Hindlimb muscle (tissue), 1 donor: ENCODE measurements around the gene CDK10. TPM values are rescaled to one million over a fixed set of nuclear protein-coding genes. Genes with fewer than 3 reads are reported as not detected.

Source experiments
- DNase-seq: peaks from one replicate; pipeline ENCODE4 v3.0.0-alpha.2; 2013
- polyA plus RNA-seq: library from polyadenylated mRNA; unstranded; fragments of 120-200 nt; gene quantifications from one replicate; pipeline ENCODE4 v1.2.1, GENCODE V29; 2013; ENCODE audit not compliant: insufficient read length

Gene CDK10
- polyA plus RNA-seq, 1 donor: 65.0 TPM

DNA sequence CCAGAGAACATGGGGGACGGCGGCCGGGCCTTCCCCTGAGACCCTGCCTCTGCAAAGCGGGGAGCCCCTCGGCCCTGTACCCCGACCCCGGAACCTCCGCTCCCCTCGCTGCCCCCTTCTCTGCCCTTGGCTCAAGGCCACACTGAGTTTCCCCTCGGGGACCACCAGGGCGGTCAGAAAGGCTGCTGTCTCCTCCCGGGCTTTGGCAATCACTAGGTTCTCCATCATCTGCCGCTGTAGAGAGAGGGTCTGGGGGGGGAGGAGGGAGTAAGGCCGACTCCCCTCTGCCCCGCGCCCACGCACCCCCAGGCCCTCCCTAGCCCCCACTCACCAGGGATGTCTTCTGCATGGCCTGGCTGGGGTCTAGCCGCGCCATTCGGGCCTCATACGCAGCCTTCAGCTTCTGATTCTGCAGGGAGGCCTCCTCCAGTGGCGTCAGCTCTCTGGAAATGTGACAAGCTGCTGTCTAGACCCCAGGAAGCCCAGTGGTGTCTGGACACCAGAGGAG is 25.8 kb downstream of the CDK10 start:
- no peak for DNase-seq

DNA sequence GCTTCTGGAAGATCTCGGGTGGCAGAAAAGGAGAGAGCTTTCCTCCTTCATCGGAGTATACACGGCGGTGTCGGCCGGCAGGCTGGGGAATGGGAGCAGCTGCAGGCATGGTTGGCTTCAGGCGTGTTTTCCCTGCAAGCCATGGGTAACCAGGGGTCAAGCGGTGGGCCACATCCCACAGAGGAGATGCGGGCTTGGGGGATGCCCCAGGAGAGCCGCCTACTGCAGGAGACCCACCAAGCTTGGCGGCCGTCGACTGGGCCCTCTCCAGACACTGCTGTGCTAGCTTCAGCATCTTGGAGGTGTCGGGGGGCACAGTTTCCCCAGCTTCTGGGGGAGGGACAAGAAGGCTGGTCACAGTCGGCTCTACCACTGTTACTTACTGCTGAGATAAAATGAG is 30.0 kb downstream of the CDK10 start:
- DNase-seq: no peak

DNA sequence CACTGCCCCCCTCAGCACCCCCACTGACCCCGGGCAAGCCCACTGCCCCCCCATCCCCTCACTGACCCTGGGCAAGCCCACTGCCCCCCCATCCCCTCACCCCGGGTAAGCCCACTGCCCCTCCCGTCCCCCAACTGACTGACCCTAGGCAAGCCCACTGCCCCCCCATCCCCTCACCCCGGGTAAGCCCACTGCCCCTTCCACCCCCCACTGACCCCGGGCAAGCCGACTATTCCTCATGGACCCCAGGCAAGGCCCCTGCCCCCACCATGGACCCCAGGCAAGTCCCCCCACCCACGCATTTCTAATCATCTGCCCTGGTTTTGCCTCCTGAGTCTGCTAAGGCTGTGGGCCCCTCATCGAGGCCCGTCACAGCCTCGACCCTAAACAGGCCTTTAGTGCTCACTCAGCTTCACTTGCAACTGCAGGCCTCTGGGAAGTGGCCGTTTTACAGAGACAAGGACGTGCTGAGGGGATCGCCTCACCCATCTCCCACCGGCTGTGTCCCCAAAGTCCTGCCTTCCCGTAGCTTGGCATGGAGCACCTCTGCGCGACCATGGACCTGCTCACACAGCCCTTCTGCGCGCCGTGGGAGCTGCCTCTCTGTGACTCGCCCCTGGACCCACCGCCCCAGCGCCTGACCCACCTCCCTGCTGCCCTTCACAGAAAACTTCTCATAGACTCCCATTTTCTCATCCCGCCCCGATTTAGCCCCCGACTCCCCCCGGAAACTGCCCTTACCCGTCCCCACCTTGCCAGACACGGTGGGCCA is 30.6 kb downstream of the CDK10 start:
- no peak for DNase-seq

DNA sequence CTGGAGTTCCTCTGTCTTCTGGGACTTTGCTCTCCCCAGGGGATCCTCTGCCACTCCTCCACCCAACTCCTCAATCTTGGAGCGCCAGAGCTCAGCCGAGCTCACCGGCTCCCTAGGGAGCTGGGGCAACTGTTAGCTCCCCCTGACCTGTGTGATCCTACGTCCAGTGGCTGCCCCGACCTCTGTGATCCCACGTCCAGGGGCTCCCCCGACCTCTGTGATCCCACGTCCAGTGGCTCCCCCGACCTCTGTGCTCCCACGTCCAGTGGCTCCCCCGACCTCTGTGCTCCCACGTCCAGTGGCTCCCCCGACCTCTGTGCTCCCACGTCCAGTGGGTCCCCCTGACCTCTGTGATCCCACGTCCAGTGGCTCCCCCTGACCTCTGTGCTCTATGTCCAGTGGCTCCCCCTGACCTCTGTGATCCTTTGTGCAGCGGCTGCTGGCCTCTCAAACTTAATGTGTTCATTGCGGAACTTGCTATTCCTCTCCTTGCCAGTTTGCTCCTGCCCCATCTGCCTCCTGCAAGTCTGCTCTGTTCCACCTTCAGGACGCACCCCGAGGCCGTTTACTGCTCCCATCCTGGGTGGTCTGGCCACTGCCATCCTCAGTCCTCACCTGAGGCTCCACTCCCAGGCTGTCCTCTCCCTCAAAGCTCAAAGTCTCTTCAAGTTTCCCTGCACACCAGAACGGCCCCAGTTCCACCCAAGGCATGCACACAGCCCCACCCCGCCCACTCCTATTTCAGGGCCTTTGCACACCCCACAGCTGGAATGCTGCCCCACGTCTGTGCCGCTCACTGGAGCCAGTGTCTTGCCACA is 31.4 kb downstream of the CDK10 start:
- DNase-seq: no peak

DNA sequence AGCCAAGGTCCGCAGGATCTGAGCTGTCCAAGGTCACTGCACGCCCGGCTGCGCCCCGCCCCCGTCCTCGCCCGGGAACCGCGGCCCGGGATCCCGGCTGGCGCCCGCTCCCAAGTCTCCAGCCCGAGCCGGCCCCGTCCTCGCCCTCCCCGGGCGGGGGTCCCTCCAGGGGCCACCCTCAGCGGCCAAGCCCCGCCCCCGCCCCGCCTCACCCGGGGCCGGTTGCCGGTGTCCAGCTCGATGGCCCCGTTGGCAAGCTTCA is 34.0 kb downstream of the CDK10 start:
- no peak for DNase-seq

DNA sequence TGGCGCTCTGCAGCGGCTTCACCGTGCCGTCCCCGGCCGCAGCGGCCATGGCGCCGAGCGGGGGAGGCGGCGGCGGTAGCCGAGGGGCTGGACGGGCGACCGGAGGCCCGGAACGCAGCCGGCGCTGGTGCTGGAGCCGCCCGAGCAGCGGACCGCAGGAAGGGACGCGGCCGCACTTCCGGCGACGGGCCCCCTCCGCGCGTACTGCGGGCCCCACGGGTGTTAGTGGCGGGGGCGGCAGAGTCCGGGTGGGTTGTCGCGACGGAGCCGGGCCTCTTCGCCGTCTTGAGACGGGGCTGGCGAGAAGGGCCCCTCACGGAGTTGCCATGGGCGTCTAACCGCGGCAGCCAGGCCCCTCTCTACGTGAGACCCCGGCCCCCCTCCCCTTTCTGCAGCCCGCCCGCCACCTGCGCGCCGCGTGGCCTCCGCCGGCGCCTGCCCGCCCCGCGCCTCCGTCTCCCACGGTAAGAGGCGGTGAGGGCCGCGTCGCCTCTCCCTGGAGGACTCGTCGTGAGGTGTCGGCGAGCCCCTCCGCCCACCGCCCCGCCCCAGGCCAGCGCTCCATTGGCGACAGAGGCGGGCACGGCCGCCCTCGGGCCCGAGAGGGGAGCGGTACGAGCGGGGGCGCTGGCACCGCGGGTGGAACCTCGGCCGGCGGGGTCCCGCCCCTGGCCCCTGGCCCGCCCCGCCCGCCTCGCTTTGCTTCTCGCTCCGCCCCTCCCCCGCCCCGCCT is 34.5 kb downstream of the CDK10 start, which contains the start of the genes VPS9D1 and ZNF276:
VPS9D1 (minus strand) TSS at position 86 of the 733 bp plus-strand sequence; CDS start at position 49, 37 bp downstream.
ZNF276 (plus strand) TSS at position 725 of the 733 bp plus-strand sequence. CDS start 104 bp downstream, outside the sequence.
- peak; percentile 84 for DNase-seq

DNA sequence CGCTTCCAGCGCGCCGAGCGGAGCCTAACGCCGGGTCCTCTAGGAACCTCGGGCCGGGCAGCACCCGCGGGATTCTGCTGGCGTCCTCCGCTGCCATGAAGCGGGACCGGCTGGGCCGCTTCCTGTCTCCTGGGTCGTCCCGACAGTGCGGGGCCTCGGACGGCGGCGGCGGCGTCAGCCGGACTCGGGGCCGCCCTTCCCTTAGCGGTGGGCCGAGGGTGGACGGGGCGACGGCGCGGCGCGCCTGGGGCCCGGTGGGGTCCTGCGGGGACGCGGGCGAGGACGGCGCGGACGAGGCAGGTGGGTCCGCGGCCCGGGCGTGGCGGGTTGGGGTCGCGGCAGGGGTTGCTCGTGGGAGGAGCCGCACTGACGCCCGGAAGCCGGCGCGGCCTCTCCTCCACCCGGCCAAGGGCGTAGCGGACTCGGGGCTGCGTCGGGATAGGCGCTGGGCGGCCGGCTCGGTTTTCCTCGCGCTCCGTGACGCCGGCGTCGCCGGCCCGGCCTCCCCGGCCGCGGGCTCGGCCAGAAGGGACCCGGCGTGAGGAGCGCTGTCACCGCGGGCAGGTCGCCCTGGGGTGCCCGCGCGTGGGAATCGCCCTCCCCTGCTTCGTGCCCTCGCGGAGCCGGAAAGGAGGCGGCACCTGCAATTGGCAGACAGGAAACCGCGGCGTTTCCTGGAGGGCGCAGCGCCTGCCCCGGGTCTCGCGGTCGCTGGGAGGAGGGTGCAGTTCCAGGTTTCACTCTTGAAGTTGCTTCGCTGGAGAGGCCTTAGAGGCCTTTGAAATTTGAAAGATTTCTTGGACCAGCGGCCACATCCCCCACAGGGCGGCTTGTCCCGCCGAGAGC is 35.3 kb downstream of the CDK10 start:
- no peak for DNase-seq

DNA sequence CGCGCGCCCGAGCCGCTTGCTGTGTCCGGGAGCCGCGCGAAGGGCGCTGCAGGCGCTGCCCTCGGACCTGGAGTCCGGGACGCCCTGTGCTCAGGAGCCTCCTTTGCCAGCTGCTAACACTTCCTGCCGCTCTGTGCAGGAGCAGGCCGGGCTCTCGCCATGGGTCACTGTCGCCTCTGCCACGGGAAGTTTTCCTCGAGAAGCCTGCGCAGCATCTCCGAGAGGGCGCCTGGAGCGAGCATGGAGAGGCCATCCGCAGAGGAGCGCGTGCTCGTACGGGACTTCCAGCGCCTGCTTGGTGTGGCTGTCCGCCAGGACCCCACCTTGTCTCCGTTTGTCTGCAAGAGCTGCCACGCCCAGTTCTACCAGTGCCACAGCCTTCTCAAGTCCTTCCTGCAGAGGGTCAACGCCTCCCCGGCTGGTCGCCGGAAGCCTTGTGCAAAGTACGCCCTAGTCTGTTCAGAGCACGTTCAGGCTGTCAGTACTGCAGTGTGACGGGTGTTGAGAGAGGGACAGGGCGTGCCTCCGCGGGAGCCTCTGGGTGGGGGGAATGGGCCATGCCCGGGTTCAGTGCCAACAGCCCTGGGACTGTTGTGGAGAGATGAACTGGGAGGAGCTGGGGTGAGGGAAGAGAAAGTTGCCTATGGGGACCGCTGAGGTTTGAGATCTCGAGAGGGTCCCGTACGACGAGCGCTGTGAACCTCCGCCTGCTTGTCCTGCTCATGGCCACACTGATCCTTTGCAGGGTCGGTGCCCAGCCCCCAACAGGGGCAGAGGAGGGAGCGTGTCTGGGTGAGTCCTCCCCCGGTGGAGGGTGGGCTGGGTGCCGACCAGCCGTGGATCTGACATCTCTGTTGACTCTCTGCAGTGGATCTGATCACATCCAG is 36.1 kb downstream of the CDK10 start:
- no peak for DNase-seq

DNA sequence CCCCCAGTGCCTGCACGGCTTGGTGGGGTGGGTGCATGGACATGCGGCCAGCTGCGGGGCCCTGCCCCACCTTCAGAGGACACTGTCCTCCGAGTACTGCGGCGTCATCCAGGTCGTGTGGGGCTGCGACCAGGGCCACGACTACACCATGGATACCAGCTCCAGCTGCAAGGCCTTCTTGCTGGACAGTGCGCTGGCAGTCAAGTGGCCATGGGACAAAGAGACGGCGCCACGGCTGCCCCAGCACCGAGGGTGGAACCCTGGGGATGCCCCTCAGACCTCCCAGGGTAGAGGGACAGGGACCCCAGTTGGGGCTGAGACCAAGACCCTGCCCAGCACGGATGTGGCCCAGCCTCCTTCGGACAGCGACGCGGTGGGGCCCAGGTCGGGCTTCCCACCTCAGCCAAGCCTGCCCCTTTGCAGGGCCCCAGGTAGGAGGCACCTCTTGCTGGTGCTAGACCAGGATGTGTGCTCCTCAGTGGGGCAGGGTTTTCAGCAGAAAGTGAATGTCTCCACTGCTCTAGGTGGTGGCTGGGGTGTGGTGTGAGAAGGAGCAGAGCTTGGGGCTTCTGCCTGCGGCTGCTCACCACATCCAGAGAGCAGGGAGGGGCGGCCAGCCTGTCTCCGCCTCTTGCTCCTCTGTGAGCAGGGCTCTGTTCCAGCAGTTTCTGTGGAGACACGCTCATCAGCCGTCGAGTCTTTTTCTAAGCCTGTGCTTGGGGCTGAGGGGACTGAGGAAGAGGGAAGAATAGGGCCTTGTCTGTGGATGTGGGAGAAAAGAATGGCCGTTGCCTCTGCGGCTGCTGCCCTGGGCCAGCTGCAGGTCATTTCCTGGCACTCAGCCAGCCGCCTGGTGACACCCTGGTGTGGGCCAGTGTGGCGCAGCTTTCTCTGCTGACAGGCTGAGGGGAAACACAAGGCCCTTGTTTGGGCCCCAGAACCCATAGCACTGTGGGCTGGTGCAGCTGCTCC is 37.1 kb downstream of the CDK10 start:
- DNase-seq: no peak

DNA sequence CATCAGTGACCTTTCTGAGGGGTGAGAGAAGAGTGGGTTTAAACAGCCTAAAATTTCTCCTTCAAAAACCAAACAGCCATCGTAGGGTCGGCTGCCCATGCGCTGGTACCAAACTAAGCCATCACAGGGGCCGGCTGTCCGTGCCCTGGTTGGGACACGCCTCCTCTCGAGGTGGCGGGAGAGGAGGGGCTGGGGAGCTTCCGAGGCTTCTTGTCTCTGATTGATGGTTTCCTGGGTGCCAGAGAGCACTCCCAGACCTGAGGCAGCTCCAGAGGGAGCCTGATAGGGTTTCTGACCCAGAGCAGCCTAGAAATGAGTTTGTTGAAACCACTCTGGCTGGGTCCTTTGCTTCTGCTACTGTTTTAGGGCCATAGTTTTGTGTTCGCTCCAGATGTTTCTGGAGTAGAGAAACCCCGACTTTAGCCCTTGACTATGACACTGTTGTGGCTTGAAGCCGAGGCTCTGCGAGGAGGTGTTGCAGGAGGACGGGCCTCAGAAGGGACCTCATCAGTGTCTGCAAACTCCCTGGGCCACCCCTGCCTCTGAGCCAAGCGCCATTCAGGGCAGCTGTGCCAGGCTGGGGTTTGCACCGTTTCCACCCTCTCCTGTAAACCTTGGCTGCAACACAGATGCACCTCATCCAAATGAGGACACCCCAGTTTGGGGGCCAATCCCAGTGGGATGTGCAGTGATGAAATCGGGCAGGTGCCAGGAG is 41.1 kb downstream of the CDK10 start:
- DNase-seq: no peak

DNA sequence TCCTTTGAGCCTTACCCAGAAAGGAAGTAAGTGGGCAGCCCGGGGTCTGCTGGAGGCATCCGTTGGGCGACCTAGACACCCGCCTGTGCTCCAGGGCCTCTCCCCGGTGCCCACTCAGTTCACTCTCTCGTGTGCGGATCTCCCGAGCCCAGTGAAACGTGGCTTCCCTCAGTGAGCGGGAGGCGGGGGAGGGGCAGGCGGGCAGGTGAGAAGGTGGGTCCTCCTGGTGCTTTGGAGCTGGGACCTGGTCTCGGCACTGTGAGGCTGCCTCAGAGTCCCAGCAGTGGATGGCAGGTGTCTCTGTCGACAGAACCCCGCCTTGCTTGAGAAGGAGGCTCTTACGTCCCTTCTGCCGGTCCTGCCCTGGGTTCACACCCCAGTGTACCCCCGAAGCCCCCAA is 42.8 kb downstream of the CDK10 start:
- DNase-seq: no peak

DNA sequence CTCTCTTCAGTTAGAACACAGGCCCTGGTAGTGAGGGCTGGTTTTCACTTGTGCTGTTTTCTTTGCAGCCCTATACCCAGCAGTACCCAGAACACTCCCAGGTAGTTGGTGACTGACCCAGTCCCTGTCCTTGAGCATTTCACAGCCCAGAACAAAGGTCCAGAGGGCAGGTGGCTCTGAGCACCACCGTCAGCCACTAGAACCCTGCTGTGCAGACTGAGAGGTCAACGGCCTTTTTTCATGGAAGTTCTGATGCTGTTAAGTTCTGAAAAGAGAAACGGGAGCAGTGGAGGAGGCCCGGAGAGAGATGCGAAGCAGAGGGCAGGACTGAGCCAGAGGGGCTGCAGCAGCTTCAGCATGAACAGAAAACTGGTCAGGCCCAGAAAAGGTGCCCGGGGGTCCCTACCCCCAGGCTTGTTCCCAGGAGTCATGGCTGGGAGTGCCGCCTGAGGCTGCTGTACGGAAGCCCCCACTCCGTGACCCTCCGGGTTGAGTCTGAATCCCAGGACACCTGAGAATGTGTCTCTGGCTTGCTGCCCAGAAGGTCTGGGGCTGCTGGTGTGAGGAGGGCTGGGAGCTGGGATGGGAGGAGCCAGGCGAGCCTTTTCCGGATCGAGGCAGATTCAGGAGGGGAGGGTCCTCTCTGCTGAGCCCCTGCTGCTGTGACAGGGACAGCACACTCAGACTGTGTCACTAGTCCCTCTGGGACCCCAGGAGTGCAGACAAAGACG is 43.5 kb downstream of the CDK10 start:
- no peak for DNase-seq

DNA sequence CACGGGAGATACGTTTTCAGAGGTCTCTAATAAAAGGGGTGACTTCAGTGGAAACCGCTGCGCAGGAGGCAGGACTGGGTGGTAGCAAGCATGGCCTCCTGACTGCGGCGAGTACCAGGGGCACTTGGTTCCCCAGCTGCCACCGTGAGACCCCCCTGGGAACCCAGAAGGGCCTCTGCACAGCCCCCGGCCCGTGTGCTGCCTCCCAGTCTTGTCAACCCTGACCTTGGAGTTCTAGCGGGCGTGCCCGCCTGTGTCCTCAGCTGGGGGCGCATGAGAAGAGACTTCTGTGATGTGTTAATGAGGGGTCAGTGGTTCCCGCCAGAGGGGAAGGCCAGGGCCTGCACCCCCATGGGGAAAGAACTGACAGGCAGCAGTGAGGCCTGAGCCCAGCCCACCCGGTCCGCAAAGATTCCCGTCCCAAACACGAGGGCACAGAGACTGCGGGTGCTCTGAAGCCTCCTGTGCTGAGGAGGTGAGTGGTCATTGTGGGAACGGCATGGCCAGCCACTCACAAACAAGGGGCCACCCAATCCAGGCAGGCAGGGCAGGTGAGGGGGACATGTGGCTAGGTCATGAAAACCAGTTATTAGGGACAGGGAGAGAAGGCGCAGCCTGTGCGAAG is 44.2 kb downstream of the CDK10 start:
- no peak for DNase-seq

DNA sequence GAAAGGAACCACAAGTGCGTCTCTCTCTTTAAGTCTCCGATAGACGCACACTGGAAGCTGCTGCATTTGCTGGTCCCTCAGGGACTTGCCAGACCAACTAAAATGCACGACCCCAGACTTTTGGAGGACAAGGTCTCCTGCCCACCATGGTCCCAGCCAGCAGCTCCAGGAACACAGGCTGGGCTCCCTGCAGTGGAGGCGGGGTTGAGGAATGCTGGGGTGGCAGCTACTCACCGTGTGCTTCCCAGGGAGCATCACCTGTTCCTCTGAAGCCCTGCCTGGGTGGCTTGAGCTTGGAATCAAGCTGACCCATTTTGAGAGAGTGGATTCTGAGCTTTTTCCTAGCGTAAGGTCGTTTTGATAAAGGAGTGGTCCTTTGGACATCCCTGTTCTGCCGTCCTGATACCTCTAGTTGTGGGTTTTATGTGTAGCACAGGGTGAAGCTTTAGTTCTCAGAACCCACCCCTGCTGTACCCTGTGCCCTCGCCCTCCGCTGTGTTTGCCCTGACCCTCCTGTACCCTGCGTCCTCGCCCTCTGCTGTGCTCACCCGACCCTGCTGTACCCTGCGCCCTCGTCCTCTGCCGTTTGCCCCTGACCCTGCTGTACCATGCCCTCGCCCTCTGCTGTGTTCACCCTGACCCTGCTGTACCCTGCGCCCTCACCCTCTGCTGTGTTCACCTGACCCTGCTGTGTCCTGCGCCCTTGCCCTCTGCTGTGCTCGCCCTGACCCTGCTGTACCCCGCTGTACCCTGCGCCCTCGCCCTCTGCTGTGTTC is 45.8 kb downstream of the CDK10 start:
- DNase-seq: no peak

DNA sequence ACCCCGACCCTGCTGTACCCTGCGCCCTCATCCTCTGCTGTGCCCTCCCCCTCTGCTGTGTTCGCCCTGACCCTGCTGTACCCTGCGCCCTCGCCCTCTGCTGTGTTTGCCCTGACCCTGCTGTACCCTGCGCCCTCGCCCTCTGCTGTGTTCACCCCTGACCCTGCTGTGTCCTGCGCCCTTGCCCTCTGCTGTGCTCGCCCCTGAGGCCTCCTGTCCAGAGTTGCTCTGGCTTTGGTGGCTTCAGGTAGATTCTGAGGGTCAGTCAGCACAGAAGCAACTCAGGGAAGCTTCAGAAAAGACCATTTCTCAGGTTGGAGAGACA is 46.4 kb downstream of the CDK10 start:
- DNase-seq: no peak

DNA sequence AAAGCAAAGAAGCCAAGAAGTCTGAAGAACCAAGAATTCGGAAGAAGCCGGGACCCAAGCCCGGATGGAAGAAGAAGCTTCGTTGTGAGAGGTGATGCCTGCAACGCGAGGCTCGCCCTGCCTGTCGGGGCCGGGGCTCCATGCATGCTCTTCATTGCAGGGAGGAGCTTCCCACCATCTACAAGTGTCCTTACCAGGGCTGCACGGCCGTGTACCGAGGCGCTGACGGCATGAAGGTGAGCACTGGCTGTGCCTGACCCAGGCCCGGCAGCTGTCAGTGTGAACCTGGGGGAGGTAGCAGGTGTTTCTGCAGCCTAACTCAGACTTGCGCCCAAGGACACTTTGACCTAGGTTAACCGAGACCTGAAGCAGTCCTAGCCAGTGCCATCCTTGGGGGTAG is 46.8 kb downstream of the CDK10 start:
- DNase-seq: no peak

DNA sequence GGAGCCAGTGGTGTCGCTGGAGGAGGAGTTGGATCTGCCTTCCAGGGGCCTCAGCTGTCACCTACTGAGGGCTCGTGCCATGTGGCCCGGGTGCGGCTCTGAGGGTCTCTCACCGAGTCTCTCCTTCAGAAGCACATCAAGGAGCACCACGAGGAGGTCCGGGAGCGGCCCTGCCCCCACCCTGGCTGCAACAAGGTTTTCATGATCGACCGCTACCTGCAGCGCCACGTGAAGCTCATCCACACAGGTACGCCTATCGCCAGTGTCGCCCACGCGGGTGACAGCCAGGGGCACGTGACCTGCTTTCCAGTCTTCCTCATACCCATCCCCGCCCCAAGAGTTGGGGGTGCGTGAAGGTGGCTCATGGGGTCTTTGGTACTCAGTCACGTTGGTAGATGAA is 47.3 kb downstream of the CDK10 start:
- DNase-seq: no peak
